HS-27A (cell line): Measurements from ENCODE around the gene KIAA0930.
A peak's percentile ranks its signal among the peaks of the same experiment; 100 is the strongest.
"Not testable (repeated sequence)": the region's sequence is repeated elsewhere in the genome, so short reads cannot be mapped to it uniquely, and the experiment has no call there.

Experiments used
- DNase-seq: peaks from one replicate; pipeline ENCODE4 v3.0.0-alpha.2; 2012; ENCODE audit warnings: low read depth, missing footprints

The KIAA0930 gene

GRCh38 chr22:45262931-45263462, 22.3 kb upstream of the KIAA0930 start:
- DNase-seq: no peak

DNA sequence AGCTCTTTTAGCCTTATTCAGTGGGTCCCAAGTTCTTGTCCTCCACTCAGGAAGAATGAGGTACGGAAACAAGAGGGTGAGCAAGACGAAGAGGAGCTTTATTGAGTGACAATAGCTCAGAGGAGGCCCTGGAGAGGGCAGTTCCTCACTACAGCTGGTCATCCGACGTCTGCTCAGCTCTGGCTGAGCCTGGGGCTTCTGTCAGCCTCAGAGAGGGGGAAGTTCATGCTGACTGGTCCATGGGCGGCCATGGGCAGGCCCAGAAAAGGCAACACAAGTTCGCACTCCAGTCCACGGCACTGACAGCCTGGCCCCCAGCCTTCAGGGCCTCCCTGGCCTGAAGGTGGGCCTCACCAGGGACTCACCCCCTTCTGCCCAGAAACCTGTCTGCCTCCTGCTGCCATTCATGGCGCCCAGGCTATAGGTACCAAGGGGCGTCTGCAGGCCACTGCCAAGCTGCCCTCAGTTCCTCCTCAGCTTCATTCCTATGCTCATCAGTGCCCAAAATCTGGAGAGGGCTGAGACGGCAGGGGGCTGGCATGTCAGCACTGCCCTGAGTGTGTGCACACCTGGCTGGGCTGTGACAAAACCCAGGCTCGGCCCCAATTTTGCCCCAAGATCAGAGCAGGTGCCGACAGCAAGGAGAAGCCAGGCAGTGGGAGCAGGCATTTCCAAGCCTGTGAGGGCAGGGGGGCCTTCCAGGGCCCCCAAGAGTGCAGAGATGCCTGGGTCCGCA, 21.7 kb upstream of the KIAA0930 start:
- DNase-seq: no peak

GRCh38 chr22:45261407-45262088, 20.9 kb upstream of the KIAA0930 start:
- DNase-seq: no peak

- DNase-seq: not testable (repeated sequence)
These were observed 19.7 kb upstream of the KIAA0930 start for GRCh38 chr22:45260395-45260759.

DNA sequence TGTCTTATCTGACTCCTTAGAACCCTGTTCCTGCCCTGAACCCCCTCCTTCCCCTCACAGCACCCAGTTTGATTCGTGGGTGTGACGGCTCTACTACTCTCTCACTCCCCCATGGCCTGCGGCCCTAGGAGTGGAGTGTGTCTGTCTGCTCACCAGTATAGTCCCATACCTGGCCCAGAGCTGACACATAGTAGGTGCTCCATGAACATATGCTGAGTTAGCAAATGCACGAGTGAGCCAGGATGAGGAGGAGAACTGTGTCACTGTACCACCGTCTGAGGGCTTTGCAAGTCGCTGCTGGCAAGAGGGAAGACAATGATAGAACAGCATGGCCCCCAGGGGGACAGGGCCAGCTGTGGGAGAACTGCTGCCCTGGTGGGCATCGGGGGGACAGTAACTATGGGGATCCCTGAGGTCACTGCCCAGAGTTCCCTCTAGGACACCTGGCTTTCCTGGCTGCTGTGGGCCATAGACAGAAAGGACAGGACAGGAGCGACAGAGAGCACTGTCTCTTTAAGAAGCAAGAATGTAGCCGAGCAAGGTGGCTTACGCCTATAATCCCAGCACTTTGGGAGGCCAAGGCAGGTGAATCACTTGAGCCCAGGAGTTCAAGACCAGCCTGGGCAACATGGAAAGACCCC, 19.2 kb upstream of the KIAA0930 start:
- no peak for DNase-seq

DNA sequence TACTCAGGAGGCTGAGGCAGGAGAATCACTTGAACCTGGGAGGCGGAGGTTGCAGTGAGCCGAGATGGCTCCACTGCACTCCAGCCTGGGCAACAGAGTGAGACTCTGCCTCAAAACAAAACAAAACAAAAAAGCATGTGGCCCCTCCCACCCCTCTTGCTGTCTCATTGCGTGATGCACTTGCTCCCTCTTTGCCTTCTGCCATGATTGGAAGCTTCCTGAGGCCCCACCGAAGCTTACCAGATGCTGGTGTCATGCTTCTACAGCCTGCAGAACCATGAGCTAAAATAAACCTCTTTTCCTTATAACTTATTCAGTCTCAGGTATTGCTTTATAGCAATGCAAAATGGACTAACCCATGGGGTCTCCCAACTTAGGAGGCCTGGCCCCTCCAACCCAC, 17.2 kb upstream of the KIAA0930 start:
- DNase-seq: not testable (repeated sequence)

DNA sequence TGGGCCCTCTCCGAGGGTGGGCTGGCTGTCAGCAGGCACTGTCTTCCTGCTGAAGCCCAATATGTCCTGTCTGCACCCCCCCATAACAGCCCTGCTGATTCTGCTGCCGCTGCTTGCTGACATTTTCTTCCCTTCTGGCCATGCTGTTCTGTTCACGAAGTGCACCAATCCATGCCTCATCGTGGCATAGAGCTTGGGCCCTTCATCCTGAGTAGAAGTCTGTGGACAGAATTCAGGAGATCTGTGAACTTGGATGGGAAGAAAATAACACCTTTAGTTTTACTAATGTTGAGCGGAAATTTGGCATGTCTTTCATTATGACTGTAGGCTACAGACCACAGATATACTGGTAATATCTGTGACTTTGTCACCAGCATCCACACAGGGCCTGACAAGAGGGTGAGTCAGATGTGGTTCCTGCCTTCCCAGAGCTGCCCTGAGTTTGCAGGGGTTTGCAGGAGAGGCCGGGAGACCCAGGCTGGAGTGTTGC, 14.1 kb upstream of the KIAA0930 start:
- DNase-seq: no peak

DNA sequence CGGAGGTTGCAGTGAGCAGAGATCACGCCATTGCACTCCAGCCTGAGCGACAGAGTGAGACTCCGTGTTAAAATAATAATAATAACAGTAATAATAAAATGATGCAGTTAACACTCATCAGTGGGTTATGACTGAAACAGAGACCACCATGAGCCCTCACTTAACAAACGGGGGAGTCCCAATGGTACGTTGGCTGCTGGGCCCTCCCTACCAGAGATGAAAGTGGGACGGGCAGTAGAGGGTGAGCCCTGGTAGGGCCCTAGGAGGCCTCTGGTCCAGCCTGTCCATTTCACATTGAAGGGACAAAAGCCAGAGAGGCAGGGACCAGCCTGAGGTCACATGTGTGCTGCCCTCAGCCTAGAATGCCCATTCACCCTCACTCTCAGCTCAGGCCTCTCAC, 13.7 kb upstream of the KIAA0930 start:
- DNase-seq: no peak

- no peak for DNase-seq
These were observed 12.4 kb upstream of the KIAA0930 start for GRCh38 chr22:45253039-45253641.

GRCh38 chr22:45251825-45252224, 11.1 kb upstream of the KIAA0930 start:
- no peak for DNase-seq

DNA sequence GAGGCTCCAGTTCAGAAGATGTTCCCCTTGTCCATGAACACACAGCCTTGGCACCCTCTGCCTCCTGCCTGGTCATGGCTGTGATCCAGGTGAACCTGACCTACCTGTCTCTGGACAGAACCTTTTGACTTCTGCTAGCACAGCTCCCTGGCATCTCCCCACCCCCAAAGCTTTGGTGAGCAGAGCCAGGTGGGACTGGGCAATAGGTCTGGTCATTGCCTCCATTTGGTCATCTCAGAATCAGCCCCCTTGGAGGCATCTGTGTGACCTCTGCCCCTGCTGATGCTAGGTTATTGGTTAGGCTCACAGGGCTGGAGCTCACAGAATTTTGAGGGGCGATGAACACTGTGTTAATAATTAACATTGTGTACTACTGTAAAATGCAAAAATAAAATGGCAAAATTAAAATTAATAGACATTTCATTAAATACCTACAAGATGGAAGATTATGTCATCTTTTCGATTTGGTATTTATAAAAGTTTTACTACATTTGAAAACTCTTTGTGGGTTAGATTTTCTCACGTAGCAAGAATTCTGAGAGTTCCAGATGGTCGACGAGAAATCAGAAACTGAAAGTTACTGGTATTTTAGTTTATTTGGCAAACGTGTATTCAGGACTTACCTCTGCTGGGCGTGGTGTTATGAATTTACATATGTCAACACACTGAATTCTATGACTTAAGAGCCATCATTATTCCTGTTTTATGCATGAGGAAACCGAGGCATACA, 8.3 kb upstream of the KIAA0930 start:
- no peak for DNase-seq

DNA sequence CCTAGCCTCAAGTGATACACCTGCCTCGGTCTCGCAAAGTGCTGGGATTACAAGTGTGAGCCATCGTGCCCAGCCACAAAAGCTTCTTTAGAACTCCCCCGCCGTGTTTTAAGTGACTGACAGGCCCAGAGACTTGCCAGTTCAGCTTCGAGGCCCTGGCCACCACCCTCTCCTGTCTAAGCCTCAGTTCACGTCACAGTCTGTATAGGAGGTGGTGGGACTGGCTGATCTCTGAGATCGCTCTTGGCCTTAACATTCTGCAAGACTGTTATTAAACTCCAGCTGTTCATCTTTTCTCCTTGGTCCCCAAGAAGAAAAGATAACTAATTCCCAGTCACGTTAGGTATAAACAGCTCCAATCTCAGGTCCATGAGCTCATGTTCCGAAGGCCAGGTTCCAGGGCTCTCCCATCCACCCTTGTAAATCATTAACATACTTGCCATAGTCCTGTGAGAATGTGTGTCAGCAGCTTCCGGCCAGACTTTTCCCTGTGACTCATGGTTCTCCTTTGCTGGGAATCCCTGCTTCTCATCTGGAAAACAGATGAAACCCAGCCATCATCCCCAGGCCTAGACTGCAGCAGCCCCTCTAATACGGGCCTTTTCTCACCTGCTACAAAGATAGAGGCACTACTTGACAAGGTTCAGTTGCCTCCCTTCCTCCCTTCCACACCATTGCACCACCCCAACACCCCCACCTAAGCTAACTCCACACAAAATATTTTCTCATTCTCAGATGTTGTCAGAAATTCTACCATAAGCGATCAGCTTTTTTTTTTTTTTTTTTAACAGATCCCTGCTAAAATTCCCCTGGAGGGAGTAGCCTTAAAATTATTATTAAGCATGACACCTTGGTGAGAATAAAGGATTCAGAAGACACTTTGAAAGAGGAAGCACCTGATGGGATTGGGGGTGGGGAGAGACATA, 5.6 kb upstream of the KIAA0930 start:
- peak; percentile 62 for DNase-seq

GRCh38 chr22:45244916-45245315, 4.2 kb upstream of the KIAA0930 start:
- no peak for DNase-seq

DNA sequence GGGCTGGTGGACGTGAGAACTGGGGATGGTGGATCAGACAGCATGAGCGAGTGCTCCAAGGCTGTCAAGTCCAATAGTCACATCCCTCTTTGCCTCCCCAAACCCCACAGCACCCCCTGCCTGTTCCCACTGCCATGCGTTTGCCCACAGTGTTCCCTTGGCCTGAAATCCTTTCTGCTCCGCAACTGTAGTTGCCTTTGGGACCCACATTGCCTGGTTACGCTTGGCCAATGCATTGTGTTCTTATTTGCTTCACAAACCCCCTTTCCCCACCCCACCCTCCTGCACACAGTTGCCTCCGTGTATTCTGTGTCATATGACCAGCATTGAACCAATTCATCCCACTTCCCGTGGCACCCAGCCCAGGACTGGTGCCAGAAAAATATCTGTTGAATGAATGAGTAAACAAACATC, 2.1 kb upstream of the KIAA0930 start:
- DNase-seq: no peak

- no peak for DNase-seq
These were observed 437 bp downstream of the KIAA0930 start for GRCh38 chr22:45240104-45240809.

- DNase-seq: no peak
These were observed 1.0 kb downstream of the KIAA0930 start for GRCh38 chr22:45239681-45240051.

DNA sequence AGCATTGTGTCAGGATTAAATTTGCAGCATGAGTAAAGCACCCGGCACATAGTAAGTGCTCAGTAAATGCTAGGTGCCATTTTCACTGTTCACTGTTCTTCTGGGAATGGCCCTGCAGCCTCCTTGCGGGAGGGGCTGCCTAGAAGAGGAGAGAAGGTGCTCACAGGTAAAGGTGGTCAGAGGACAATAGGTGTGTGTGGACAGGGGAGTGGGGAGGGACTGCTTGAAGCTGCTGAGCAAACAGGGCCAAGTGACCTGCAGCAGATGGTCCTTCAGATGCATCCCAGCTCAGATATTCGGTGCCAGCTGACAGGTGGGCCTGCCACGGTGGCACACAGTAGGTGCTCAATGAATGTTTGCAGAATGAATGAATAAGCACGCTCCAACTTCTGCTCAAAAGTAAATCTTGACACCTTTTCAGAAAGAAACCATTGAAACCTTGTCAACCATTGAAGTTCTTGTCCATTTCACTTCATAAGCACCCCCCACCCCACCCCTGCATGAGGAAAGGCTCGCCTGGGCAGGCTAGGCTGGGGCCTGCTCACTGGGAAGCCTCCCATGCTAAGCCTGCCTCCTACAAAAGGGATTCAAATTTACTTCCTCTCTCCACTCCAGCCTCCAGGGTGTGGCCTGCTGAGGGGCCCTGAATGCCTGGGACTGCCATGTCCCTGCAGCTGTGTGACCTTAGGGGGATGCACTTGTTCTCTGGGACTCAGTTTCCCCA, 1.6 kb downstream of the KIAA0930 start:
- DNase-seq: no peak

DNA sequence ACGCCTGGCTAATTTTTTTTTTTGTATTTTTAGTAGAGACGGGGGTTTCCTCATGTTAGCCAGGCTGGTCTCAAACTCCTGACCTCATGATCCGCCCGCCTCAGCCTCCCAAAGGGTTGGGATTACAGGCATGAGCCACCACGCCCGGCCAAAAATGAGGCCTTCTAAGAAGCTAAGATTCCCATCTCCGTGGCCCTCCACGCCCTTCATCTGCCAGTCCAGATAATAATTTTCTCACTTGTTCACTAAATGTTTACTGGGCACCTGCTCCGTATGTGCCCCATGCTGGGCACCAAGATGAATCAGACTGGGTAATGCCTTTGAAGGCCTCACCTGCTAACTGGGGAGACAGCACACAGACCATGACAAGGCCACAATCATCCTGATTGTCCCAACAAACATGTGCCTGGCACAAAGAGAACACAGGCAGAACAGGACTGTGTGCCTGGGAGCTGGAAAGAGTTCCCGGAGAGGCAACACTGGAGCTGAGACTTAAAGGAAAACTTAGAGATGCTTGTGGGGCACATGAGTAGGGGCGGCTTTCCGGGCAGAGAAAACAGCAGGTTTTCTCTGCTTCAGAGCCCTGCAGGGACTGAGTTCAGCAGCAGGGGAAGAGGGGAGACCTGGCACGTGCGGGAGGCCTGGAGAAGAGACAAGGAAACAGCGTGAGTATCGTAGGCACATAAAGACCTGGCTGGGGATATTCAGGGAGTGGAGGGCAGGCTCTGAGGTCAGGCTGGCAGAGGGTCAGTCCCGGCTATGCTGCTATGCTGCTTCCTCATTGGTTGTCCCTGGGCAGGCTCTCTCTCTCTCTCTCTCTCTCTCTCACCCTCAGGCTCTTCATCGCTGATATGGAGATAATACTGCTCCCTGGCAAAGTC, 2.4 kb downstream of the KIAA0930 start:
- DNase-seq: no peak
